Dendritic cell treated with granulocyte-macrophage colony-stimulating factor and Interleukin-4, amounts not matched to agents 40 ng/mL and 50 ng/mL, for 4 days (primary cell): ENCODE results near the gene SCN9A.
"Not testable (repeated sequence)": the region's sequence is repeated elsewhere in the genome, so short reads cannot be mapped to it uniquely, and the experiment has no call there.

Experiments
- H3K27ac Mint-ChIP-seq: one replicate; pipeline ENCODE4 v1.8.0; 2022; ENCODE audit warnings: mild to moderate bottlenecking, mixed read lengths
- H3K27me3 Mint-ChIP-seq: one replicate; pipeline ENCODE4 v1.8.0; 2022; ENCODE audit warnings: mild to moderate bottlenecking, mixed read lengths
- H3K36me3 Mint-ChIP-seq: one replicate; pipeline ENCODE4 v1.8.0; 2022; ENCODE audit warnings: low read depth, mixed read lengths
- H3K4me1 Mint-ChIP-seq: one replicate; pipeline ENCODE4 v1.8.0; 2022; ENCODE audit warnings: low read depth, mixed read lengths
- H3K4me3 Mint-ChIP-seq: one replicate; pipeline ENCODE4 v1.8.0; 2022; ENCODE audit warnings: mild to moderate bottlenecking, moderate library complexity, mixed read lengths
- H3K9me3 Mint-ChIP-seq: one replicate; pipeline ENCODE4 v1.8.0; 2022; ENCODE audit warnings: mixed read lengths
- intact Hi-C: fragments of 100-400 bp; cut with micrococcal nuclease; formaldehyde crosslinking; loops from one replicate; pipeline ENCODE4 v1.15.0; 2022

Gene SCN9A

DNA sequence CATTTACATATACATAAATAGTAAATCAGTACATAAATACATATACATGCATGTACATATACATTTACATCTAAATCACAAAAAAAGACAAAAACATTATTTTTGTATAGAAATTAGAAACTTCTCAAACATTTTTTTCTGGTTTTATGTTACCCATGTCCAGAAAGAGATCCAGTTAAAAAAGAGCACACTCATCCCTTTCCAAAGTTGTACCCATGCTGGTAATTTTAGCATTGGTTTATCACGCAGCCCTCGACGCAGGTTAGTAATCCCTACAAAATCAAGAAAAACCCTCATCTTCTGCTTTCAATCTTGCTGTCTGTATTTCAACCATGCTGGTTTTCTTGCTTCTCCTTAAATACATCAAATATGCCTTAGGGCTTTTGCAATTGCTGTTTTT is 10.5 kb downstream of the SCN9A start:
- Mint-ChIP-seq H3K27ac (peak overlapping the region; percentile 33), H3K36me3 (peaks cover 7% of the 10 kb centered on the region), H3K27me3 (no peaks in the 10 kb centered on the region), H3K4me1 (peaks cover 42% of the 10 kb centered on the region), H3K4me3 (no peak overlapping the region), H3K9me3 (no peaks in the 10 kb centered on the region)
- intact Hi-C loops: no loop called here

DNA sequence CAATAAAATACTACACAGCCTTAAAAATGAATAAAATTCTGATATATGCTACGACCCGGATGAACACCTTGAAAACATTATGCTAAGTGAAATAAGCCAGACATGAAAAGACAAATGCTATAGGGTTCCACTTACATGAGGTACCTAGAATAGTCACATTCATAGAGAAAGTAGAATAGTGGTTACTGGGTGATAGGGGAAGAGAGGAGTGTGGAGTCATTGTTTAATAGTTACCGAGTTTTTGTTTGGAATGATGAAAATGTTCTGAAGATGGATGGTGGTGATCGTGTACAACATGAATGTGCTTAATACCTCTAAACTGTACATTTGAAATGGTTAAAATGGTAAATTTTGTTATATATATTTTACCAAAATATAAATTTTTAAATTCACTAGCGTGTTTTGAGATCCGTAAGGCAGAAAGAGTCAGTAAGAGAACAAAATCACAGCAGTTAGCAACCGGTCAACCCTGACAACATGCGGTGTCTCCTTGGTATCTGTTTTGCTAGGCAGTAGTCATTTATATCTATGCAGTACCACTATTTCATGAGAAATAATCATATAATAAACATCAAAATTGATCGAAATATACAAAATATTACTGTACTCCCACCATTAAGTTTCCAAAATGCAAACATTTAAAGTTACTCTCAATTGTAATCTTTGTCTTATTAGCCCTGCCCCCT is 11.1 kb downstream of the SCN9A start:
- peaks cover 42% of the 10 kb centered on the region for H3K4me1 Mint-ChIP-seq
- no peaks in the 10 kb centered on the region for H3K27me3 Mint-ChIP-seq
- no peak overlapping the region for H3K27ac Mint-ChIP-seq
- intact Hi-C loops: no loop called here
- H3K36me3 Mint-ChIP-seq: peaks cover 7% of the 10 kb centered on the region
- no peak overlapping the region for H3K4me3 Mint-ChIP-seq
- H3K9me3 Mint-ChIP-seq: no peaks in the 10 kb centered on the region

DNA sequence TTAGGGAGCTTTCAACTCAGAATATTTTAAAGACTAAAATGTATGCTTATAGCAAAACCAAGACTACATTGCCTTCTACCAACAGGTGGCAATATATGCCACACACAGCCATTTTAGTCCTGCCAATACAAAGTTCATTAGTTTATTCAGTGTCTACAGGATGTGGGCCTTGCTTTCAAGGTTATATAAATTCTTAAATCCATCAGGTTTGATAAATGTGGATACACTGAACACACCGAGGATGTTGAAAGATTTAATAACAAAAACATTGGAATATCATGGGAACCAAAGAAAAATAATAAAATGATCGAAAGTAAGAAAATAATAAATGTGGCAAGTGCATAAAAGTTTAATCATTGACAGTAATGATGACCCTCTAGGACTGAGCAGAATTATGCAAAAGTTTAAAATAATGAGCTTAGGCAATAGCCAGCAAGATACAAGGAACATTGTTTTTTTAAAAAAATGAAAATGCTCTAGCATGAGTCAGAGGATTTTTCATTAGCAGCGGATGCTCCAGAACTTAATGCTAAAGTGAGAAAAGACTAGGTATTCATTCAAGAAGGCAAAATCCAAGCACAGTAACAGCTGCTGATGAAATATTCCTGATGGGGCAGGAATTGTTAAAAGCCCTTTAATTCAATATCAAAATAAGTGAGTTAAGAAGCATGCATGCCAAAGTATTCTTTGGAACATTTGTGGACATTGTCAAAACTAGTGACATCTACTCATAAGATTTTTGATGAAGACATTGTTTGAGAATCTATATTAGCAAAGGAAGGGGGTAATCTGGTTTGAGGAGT is 14.2 kb downstream of the SCN9A start:
- Mint-ChIP-seq H3K9me3 (no peaks in the 10 kb centered on the region), H3K4me1 (peaks cover 35% of the 10 kb centered on the region), H3K4me3 (no peak overlapping the region), H3K36me3 (no peaks in the 10 kb centered on the region), H3K27me3 (no peaks in the 10 kb centered on the region), H3K27ac (peak overlapping the region; percentile 10)
- intact Hi-C loops: loop anchor here (1.0 kb wide), 2 partner anchors 23 to 58 kb away; no protein-coding TSS in a partner anchor

DNA sequence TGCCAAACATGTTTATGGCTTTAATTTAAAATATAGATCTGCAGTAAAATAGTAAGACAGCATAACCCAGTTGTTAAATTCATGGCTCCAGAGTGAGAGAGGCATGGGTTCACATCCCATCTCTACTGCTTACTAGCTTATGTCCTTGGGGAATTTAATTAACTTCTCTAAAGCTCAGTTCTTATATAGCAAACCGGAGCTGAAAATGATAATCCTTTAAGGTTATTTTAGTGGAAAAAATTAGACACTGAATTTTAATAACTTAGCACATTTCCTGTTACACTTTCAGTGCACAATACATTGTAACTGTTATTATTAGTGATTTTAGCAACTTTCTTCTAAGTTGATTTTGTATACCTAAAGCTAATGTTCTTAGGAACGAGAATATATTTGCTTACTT is 14.8 kb downstream of the SCN9A start:
- intact Hi-C loops: loop anchor here (1.0 kb wide), 2 partner anchors 23 to 58 kb away; no protein-coding TSS in a partner anchor

DNA sequence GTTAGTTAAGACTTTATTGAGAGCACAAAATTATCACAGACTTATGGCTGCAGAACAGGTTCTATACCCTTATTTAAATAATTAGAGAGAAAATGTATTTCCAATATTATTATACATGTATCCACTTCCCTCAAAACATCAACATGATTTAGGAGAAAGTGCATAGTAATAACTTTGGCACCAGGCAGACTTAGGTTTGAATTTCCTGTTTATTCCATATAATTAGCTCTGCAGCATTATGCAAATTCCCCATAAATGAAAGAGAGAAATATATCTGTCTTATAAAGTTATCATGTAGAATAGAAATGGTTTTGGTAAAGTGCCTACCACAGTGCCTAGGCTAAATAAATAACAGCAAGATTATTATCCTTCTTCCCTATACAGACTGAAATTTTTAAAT is 15.3 kb downstream of the SCN9A start:
- no peaks in the 10 kb centered on the region for H3K36me3 Mint-ChIP-seq
- H3K27me3 Mint-ChIP-seq: no peaks in the 10 kb centered on the region
- no peak overlapping the region for H3K27ac Mint-ChIP-seq
- intact Hi-C loops: no loop called here
- peaks cover 23% of the 10 kb centered on the region for H3K4me1 Mint-ChIP-seq
- no peaks in the 10 kb centered on the region for H3K9me3 Mint-ChIP-seq
- no peak overlapping the region for H3K4me3 Mint-ChIP-seq

More for the DNA sequence above, 14.8 kb downstream of the SCN9A start:
- H3K36me3 Mint-ChIP-seq: no peaks in the 10 kb centered on the region
- H3K4me1 Mint-ChIP-seq: peaks cover 28% of the 10 kb centered on the region
- H3K9me3 Mint-ChIP-seq: no peaks in the 10 kb centered on the region
- H3K27ac Mint-ChIP-seq: no peak overlapping the region
- no peaks in the 10 kb centered on the region for H3K27me3 Mint-ChIP-seq
- H3K4me3 Mint-ChIP-seq: no peak overlapping the region

DNA sequence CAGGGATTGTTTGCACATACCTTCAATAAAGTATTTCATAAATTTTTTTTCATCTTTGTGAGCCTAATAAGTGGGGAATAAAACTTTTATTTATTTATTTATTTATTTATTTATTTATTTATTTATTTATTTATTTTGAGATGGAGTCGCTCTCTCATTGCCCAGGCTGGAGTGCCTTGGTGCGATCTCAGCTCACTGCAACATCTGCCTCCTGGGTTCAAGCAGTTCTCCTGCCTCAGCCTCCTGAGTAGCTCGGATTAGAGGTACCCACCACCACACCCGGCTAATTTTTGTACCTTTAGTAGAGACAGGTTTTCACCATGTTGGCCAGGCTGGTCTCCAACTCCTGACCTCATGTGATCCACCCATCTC is 17.8 kb downstream of the SCN9A start:
- H3K27ac Mint-ChIP-seq, H3K36me3 Mint-ChIP-seq, H3K4me3 Mint-ChIP-seq, H3K9me3 Mint-ChIP-seq, intact Hi-C loops, H3K4me1 Mint-ChIP-seq, H3K27me3 Mint-ChIP-seq: not testable (repeated sequence)

DNA sequence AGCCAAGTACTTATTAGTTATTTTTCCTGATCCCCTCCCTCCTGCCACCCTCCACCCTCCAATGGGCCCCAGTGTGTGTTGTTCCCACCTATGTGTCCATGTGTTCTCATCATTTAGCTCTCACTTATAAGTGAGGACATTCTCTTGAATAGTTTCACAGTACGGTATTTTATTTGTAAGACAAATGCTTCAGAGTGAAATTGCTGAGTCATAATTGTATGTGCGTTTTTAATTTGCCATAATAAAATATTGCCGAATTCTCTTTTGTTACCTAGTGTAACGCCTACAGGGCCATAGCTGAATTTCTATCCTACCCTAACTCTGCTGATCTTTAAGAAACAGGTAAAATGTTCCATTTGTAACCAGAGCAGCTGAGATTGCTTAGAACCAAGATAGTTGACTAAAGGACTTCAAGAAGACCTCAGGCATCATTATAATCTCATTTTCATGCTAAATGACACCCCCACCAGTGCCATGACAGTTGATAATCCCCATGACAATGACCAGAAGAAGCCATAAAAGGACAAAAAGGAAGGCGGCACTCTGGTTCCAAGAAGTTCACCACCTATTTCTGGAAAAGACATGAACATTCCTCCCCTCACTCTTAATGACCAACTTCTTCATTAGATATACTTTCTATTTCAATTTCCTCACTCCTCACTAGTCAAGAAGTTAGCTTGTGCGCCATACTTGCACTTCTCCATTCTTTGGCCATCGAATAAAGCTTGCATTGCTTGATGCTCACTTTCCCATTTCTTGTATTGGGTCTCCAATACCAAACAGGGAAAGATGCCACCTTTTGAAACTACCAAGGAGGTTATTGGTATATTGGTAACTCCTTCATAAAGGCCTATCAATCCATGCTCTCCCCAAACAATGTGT is 18.4 kb downstream of the SCN9A start:
- Mint-ChIP-seq H3K27me3 (no peaks in the 10 kb centered on the region), H3K9me3 (no peaks in the 10 kb centered on the region), H3K36me3 (no peaks in the 10 kb centered on the region), H3K4me1 (peaks cover 6% of the 10 kb centered on the region), H3K27ac (no peak overlapping the region), H3K4me3 (no peak overlapping the region)
- intact Hi-C loops: no loop called here

DNA sequence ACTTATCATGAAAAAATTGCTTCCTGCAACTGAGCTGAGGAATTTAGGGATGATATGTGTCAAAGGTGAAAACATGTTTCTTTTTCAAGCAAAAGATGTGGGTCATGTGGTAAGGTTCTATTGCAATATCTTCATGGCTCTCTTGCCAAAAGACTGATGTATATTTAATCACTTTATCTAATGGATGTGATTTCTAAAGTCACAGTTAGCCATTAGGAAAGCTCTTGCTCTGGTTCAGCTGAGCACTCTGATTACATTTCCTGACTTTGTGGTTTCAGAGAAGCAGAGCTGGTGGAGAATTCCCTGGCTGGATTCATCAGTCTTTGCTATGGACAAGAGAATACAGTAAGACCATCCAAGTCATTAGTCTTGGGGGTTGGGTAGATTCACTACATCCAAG is 24.4 kb downstream of the SCN9A start:
- intact Hi-C loops: no loop called here

DNA sequence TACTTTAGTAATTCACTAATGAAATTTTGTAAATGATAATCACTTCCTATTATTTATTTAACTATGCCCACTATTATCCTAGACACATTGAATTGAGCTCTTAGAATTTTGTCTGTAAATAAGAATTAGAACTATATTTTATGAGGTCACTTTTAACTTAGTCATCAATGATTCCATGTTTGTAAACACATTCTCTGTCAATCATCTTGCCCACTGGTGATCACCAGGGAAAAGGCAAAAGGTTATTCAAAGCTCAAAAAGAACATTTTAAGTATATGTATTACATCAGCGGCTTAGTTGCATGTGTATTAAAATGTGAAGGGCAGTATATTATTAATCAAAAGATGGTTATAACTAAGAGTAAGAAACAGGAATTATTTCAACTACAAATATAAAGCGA is 25.2 kb downstream of the SCN9A start:
- Mint-ChIP-seq H3K4me1 (no peaks in the 10 kb centered on the region), H3K27ac (no peak overlapping the region), H3K36me3 (peaks cover 6% of the 10 kb centered on the region), H3K4me3 (no peak overlapping the region), H3K27me3 (no peaks in the 10 kb centered on the region), H3K9me3 (no peaks in the 10 kb centered on the region)
- intact Hi-C loops: no loop called here

More for the DNA sequence above, 24.4 kb downstream of the SCN9A start:
- Mint-ChIP-seq H3K4me1 (no peaks in the 10 kb centered on the region), H3K9me3 (no peaks in the 10 kb centered on the region), H3K4me3 (no peak overlapping the region), H3K27me3 (no peaks in the 10 kb centered on the region), H3K36me3 (peaks cover 6% of the 10 kb centered on the region), H3K27ac (no peak overlapping the region)

DNA sequence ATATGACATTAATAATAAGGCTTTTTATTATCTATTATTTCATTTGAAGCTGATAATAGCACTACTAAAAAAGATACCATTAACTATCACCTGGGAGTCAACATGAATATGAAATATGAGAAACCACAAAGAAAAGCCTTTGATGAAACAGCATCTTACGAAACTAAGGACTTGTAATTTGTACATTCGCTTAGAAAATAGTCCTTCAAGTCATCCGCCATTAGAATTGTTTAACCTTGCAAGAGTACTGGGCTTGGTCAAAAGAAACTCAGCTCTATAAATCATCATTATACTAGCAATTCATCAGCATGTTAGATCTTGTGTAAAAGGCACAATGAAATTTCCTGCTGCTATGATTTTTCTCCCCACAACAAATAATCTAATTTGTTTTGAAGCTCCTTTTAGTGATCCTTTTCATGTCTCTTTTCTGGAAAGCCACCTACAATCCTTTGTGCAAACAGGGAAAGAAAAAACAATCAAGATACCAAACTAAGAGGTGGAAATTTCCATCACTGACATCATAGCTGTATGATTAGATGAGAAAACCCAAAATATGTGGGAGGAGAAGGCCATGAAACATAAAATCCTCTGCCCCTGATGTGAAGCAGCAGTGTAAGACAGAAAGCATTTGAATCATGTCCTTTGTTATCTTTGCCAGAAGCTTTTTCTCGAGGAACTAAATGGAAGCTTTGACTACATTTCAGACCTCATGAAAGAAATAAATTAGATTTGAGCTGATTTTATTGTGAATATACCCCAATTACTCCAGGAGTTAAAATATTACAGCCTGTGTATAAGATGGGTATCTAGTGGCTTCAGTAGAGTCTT is 31.2 kb downstream of the SCN9A start:
- peaks cover 6% of the 10 kb centered on the region for H3K36me3 Mint-ChIP-seq
- H3K4me3 Mint-ChIP-seq: no peak overlapping the region
- no peaks in the 10 kb centered on the region for H3K4me1 Mint-ChIP-seq
- H3K27me3 Mint-ChIP-seq: no peaks in the 10 kb centered on the region
- no peaks in the 10 kb centered on the region for H3K9me3 Mint-ChIP-seq
- intact Hi-C loops: no loop called here
- no peak overlapping the region for H3K27ac Mint-ChIP-seq

DNA sequence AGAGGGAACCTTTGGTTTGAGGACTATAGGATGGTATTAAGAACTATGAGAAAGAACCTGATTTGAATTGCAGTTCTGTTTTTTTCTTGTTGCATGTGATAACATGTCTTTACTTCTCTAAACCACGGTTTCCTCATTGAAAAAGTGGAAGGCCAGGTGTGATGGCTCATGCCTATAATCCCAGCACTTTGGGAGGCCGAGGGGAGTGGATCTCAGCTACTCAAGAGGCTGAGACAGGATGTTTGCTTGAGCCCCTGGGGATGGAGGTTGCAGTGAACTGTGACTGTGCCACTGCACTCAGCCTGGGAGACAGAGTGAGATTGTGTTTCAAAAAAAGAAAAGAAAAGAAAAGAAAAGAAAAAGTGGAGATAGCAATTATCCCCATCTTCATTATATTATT is 32.3 kb downstream of the SCN9A start:
- no peaks in the 10 kb centered on the region for H3K9me3 Mint-ChIP-seq
- intact Hi-C loops: no loop called here

DNA sequence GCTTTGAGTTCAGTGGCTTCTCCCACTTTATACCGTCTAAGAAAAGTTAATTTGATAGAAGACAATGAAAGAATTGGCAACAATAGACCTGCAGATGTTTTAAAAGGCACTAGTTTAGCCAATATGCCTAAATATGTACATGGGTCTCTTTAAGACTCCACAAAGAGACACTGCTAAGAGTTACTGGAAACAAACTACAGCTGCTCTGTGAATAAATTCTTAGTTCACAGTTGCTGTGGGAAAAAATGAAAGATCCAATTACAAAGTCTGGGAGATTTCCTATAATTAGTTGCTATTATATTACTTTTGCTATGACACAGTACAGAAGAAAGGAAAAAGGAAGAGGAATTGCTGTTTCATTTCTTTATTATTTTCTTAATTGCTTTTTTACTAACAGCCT is 34.3 kb downstream of the SCN9A start:
- no peaks in the 10 kb centered on the region for H3K9me3 Mint-ChIP-seq
- H3K4me1 Mint-ChIP-seq: no peaks in the 10 kb centered on the region
- H3K36me3 Mint-ChIP-seq: peaks cover 6% of the 10 kb centered on the region
- intact Hi-C loops: no loop called here
- no peak overlapping the region for H3K4me3 Mint-ChIP-seq
- no peaks in the 10 kb centered on the region for H3K27me3 Mint-ChIP-seq
- H3K27ac Mint-ChIP-seq: no peak overlapping the region

More for the DNA sequence above, 32.3 kb downstream of the SCN9A start:
- Mint-ChIP-seq H3K27me3 (no peaks in the 10 kb centered on the region), H3K36me3 (no peaks in the 10 kb centered on the region), H3K27ac (no peak overlapping the region), H3K4me3 (no peak overlapping the region), H3K4me1 (no peaks in the 10 kb centered on the region)

DNA sequence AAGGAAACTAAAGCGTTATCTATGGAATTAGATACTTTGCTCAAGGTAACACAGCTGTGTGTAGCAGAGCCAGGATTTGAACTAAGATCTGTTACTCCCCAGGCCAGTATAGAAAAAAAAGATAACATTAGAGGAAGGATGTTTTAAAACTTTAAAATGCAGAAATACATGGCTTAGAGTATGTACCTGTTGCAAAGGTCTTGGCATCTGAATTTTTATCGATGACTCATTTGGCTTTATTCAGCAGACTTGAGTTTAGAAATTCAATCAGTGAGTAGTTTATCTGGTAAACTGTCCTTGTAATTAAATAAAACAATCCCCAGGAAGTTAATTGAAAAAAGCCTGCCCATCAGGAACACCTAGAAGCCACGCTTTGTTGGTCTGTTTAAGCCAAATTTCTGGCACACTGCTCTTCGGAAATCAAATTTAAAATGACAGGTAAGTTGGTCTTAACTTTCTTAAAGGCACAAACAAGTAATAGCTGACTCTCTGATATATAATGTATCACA is 36.9 kb downstream of the SCN9A start:
- no peak overlapping the region for H3K4me3 Mint-ChIP-seq
- H3K36me3 Mint-ChIP-seq: peaks cover 6% of the 10 kb centered on the region
- H3K27ac Mint-ChIP-seq: no peak overlapping the region
- no peaks in the 10 kb centered on the region for H3K27me3 Mint-ChIP-seq
- H3K9me3 Mint-ChIP-seq: no peaks in the 10 kb centered on the region
- H3K4me1 Mint-ChIP-seq: no peaks in the 10 kb centered on the region
- intact Hi-C loops: no loop called here
